NCI-H2107 treated with DMSO at 0.1 percent for 48 hours (cell line): ENCODE measurements around the gene KLHL22.

Experiments
- DNase-seq: peaks from one replicate; lab custom pipeline; 2025; ENCODE audit not compliant: unreplicated experiment; lab: John Stamatoyannopoulos, UW

The KLHL22 gene

GRCh38 chr22:20449819-20450550 lies 45.6 kb downstream of the KLHL22 start:
- no peak for DNase-seq

GRCh38 chr22:20448630-20449029 lies 47.0 kb downstream of the KLHL22 start:
- DNase-seq: no peak

- no peak for DNase-seq
Observed at GRCh38 chr22:20446383-20446970, 49.1 kb downstream of the KLHL22 start.

GRCh38 chr22:20444325-20444724 lies 51.3 kb downstream of the KLHL22 start:
- DNase-seq: no peak

GRCh38 chr22:20442485-20443284 lies 52.9 kb downstream of the KLHL22 start:
- no peak for DNase-seq

- no peak for DNase-seq
Observed at GRCh38 chr22:20441631-20442484, 53.7 kb downstream of the KLHL22 start.

- DNase-seq: no peak
Observed at GRCh38 chr22:20440637-20441591, 54.7 kb downstream of the KLHL22 start.

GRCh38 chr22:20439928-20440575 lies 55.5 kb downstream of the KLHL22 start:
- no peak for DNase-seq

GRCh38 chr22:20439556-20439927 lies 56.1 kb downstream of the KLHL22 start:
- no peak for DNase-seq

- no peak for DNase-seq
Observed at GRCh38 chr22:20438678-20439492, 56.7 kb downstream of the KLHL22 start.

- no peak for DNase-seq
Observed at GRCh38 chr22:20438427-20438677, 57.2 kb downstream of the KLHL22 start.

GRCh38 chr22:20437613-20438426 lies 57.8 kb downstream of the KLHL22 start, which contains the start of gene SCARF2:
SCARF2 (minus strand) TSS chr22:20437825; CDS start chr22:20437754, 71 bp downstream.
- no peak for DNase-seq

- DNase-seq: no peak
Observed at GRCh38 chr22:20436768-20437612, 58.6 kb downstream of the KLHL22 start.

- no peak for DNase-seq
Observed at GRCh38 chr22:20436307-20436767, 59.3 kb downstream of the KLHL22 start.

GRCh38 chr22:20435436-20436306 lies 59.9 kb downstream of the KLHL22 start:
- DNase-seq: no peak

GRCh38 chr22:20434773-20435172 lies 60.8 kb downstream of the KLHL22 start:
- DNase-seq: no peak
